HCT116 (cell line): ENCODE measurements around the gene UNC50. TPM values are rescaled to one million over a fixed set of nuclear protein-coding genes. Genes with fewer than 3 reads are reported as not detected.

Source experiments
- ATAC-seq: fragments of 200-7000 bp; cut with Tn5 transposase; 2 replicates; pipeline ENCODE4 v1.9.1; 2020; ENCODE audit warnings: mild to moderate bottlenecking, moderate library complexity
- BruUV-seq: library from RNA; stranded (reverse); fragments of 400-500 nt; replicated peaks from 2 replicates; lab custom pipeline; 2021; lab: Mats Ljungman, UMichigan
- CTCF ChIA-PET: fragments of 300-600 bp; sonication (Branson Sonifier 250); formaldehyde crosslinking; loops from one replicate; lab custom pipeline; 2021; ENCODE audit warnings: antibody characterized with exemption; lab: Charles Lee
- POLR2A ChIA-PET: fragments of 300-600, 350-600 bp; sonication (Branson Sonifier 250); formaldehyde crosslinking; loops from one replicate; lab custom pipeline; 2021; ENCODE audit warnings: antibody characterized with exemption; lab: Charles Lee
- RAD21 ChIA-PET, 2 experiments: fragments of 300-600 bp; sonication (Branson Sonifier 250); formaldehyde crosslinking; loops; one replicate each; lab custom pipeline; 2023; ENCODE audit warnings: low total read pairs in 2 of 2; ENCODE audit not compliant: uncharacterized antibody in 2 of 2, unreplicated experiment in 2 of 2, low non-redundant PET in 1 of 2; lab: Charles Lee
- DNase-seq: peaks from one replicate; pipeline ENCODE4 v3.0.0-alpha.2; 2010; ENCODE audit warnings: low read depth, low spot score
- H2AFZ ChIP-seq: fragments of 200-600 bp; shearing (Covaris generic), sonication (generic); 2 replicates; pipeline ENCODE4 v1.6.1; 2017; ENCODE audit warnings: low read depth, mixed run types, mixed read lengths, antibody characterized with exemption, low read length; ENCODE audit not compliant: poor library complexity, severe bottlenecking
- H3K27ac ChIP-seq: 2 replicates; pipeline ENCODE4 v1.5.1; 2012; ENCODE audit warnings: low read depth, low read length
- H3K27me3 ChIP-seq: fragments of 200-600 bp; sonication (generic); 2 replicates; pipeline ENCODE4 v1.6.1; 2016; ENCODE audit warnings: mixed run types, low read length, mixed read lengths; ENCODE audit not compliant: insufficient read depth
- H3K36me3 ChIP-seq, 2 experiments: fragments of 200-500 bp in 1 of 2; fragments of 200-600 bp in 1 of 2; sonication (Bioruptor generic) in 1 of 2; sonication (generic) in 1 of 2; 2 replicates each; pipeline versions ENCODE4 v1.5.1 to v1.6.1; 2014 to 2016; ENCODE audit warnings: low read length in 2 of 2, inconsistent platforms in 1 of 2, mixed read lengths in 1 of 2, mixed run types in 1 of 2; ENCODE audit not compliant: insufficient read depth in 2 of 2, control insufficient read depth in 1 of 2
- H3K4me1 ChIP-seq, 2 experiments: fragments of 200-600 bp in 1 of 2; sonication (generic) in 1 of 2; 2 replicates each; pipeline versions ENCODE4 v1.5.1 to v1.6.1; 2012 to 2017; ENCODE audit warnings: low read length in 2 of 2, inconsistent platforms in 1 of 2, mild to moderate bottlenecking in 1 of 2, mixed read lengths in 1 of 2, mixed run types in 1 of 2, moderate library complexity in 1 of 2; ENCODE audit not compliant: insufficient read depth in 2 of 2, control insufficient read depth in 1 of 2
- H3K4me2 ChIP-seq: fragments of 200-600 bp; sonication (generic); 2 replicates; pipeline ENCODE4 v1.6.1; 2017; ENCODE audit warnings: mixed run types, low read length, mixed read lengths
- H3K4me3 ChIP-seq, 2 experiments: fragments of 200-600 bp in 1 of 2; sonication (generic) in 1 of 2; replicated peaks in 1 of 2; 2 replicates each; pipeline ENCODE4 v1.5.1; 2011 to 2016; ENCODE audit warnings: low read length in 2 of 2, control low read depth in 1 of 2, low read depth in 1 of 2, mild to moderate bottlenecking in 1 of 2, mixed read lengths in 1 of 2, mixed run types in 1 of 2
- H3K79me2 ChIP-seq: fragments of 200-600 bp; sonication (generic); 2 replicates; pipeline ENCODE4 v1.6.1; 2017; ENCODE audit warnings: mild to moderate bottlenecking, mixed run types, low read length, moderate library complexity, mixed read lengths; ENCODE audit not compliant: insufficient read depth
- H3K9ac ChIP-seq: fragments of 200-600 bp; sonication (generic); 2 replicates; pipeline ENCODE4 v1.6.1; 2016; ENCODE audit warnings: low read length, mixed read lengths
- H3K9me2 ChIP-seq: fragments of 200-600 bp; sonication (generic), shearing (Covaris generic); 2 replicates; pipeline ENCODE4 v1.6.1; 2017; ENCODE audit warnings: mixed run types, mild to moderate bottlenecking, moderate library complexity; ENCODE audit not compliant: insufficient read depth
- H3K9me3 ChIP-seq, 2 experiments: fragments of 200-500 bp in 1 of 2; fragments of 200-600 bp in 1 of 2; sonication (Bioruptor generic) in 1 of 2; sonication (generic) in 1 of 2; 2 replicates each; pipeline ENCODE4 v1.6.1; 2014 to 2017; ENCODE audit warnings: low read length in 2 of 2, mixed read lengths in 2 of 2, inconsistent platforms in 1 of 2, low read depth in 1 of 2, mild to moderate bottlenecking in 1 of 2, mixed run types in 1 of 2, moderate library complexity in 1 of 2; ENCODE audit not compliant: control insufficient read depth in 1 of 2, insufficient read depth in 1 of 2
- H4K20me1 ChIP-seq: fragments of 200-600 bp; sonication (generic), shearing (Covaris generic); 2 replicates; pipeline ENCODE4 v1.6.1; 2017; ENCODE audit warnings: mixed run types, mild to moderate bottlenecking, moderate library complexity; ENCODE audit not compliant: insufficient read depth
- EGR1 ChIP-seq: IDR thresholded peaks from 2 replicates; pipeline ENCODE4 v1.6.1; 2012; ENCODE audit warnings: low read depth
- EZH2 ChIP-seq: fragments of 200-600 bp; sonication (generic); IDR thresholded peaks from 2 replicates; pipeline ENCODE4 v1.6.1; 2017; ENCODE audit warnings: antibody characterized with exemption, mixed run types
- JUND ChIP-seq: IDR thresholded peaks from 2 replicates; pipeline ENCODE4 v1.6.1; 2012
- TCF7L2 ChIP-seq: IDR thresholded peaks from 2 replicates; pipeline ENCODE4 v1.7.0; 2011; ENCODE audit warnings: borderline replicate concordance, inconsistent platforms; ENCODE audit not compliant: insufficient read depth, insufficient read length; ENCODE audit errors: extremely low read depth
- YY1 ChIP-seq: IDR thresholded peaks from 2 replicates; pipeline ENCODE4 v1.6.1; 2011; ENCODE audit warnings: low read length, low read depth, moderate library complexity, mild to moderate bottlenecking; ENCODE audit not compliant: insufficient replicate concordance; ENCODE audit errors: extremely low read depth
- ZFX ChIP-seq: fragments of 450-650 bp; IDR thresholded peaks from 2 replicates; pipeline ENCODE4 v1.6.1; 2017
- intact Hi-C: fragments of 100-400 bp; cut with micrococcal nuclease; formaldehyde crosslinking; loops from 2 replicates; pipeline ENCODE4 v1.10.0; 2022
- total RNA-seq: library from RNA; stranded (reverse); gene quantifications from one replicate; pipeline ENCODE4 v1.2.1, GENCODE V29; 2021; ENCODE audit not compliant: unreplicated experiment
- TF ChIP-seq, protein P1 (sequence below), 3 experiments: fragments of 200-600 bp in 1 of 3; sonication (generic) in 1 of 3; IDR thresholded peaks in 2 of 3; conservative IDR thresholded peaks in 1 of 3; 2 replicates each; pipeline ENCODE4 v1.5.1; 2012 to 2017; ENCODE audit warnings: low read depth in 2 of 3, low read length in 2 of 3, antibody characterized with exemption in 1 of 3, borderline replicate concordance in 1 of 3, control low read depth in 1 of 3, mild to moderate bottlenecking in 1 of 3, mixed read lengths in 1 of 3, mixed run types in 1 of 3, moderate library complexity in 1 of 3; ENCODE audit not compliant: insufficient read depth in 1 of 3
- TF ChIP-seq, protein P2 (sequence below): IDR thresholded peaks from 2 replicates; pipeline ENCODE4 v1.6.1; 2012

The UNC50 gene
- total RNA-seq, 1 experiment from 2014 or later, result 33.0 TPM

- Histone ChIP-seq H3K9ac (no peak overlapping the region), H3K9me3 (no peaks in the 10 kb centered on the region), H3K4me1 (no peaks in the 10 kb centered on the region), H2AFZ (no peak overlapping the region)
- no TSS peak for BruUV-seq
- RAD21 ChIA-PET, result no interaction called here
- TF ChIP-seq, protein P1, sequence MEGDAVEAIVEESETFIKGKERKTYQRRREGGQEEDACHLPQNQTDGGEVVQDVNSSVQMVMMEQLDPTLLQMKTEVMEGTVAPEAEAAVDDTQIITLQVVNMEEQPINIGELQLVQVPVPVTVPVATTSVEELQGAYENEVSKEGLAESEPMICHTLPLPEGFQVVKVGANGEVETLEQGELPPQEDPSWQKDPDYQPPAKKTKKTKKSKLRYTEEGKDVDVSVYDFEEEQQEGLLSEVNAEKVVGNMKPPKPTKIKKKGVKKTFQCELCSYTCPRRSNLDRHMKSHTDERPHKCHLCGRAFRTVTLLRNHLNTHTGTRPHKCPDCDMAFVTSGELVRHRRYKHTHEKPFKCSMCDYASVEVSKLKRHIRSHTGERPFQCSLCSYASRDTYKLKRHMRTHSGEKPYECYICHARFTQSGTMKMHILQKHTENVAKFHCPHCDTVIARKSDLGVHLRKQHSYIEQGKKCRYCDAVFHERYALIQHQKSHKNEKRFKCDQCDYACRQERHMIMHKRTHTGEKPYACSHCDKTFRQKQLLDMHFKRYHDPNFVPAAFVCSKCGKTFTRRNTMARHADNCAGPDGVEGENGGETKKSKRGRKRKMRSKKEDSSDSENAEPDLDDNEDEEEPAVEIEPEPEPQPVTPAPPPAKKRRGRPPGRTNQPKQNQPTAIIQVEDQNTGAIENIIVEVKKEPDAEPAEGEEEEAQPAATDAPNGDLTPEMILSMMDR (IDR thresholded peaks at IDR 0.05 in 2 of 3, conservative IDR thresholded peaks at IDR 0.05 in 1 of 3; ENCODE audit: borderline replicate concordance in 1 of 3, insufficient read depth in 1 of 3, low read depth in 2 of 3, low read length in 2 of 3), result 0 out of 6 replicates have a peak, but pooled peaks of 1 of the 3 experiments have one; percentile 9
- no peak for TF ChIP-seq EZH2
- TF ChIP-seq, all 23 proteins: peak for 1
- H3K36me3 ChIP-seq, result no peaks in the 10 kb centered on the region
- ATAC-seq, result 0 out of 2 replicates have a peak, but pooled peaks have one; percentile 27
- no peak for DNase-seq
- no peak overlapping the region for H3K27ac ChIP-seq
- no peaks in the 10 kb centered on the region for H4K20me1 ChIP-seq
- no peaks in the 10 kb centered on the region for H3K79me2 ChIP-seq
- H3K9me2 ChIP-seq, result no peaks in the 10 kb centered on the region
- H3K4me3 ChIP-seq, result no peak overlapping the region
- no peak overlapping the region for H3K4me2 ChIP-seq
- ChIA-PET POLR2A (no interaction called here), CTCF (no interaction called here)
- intact Hi-C loops, result no loop called here
- no peaks in the 10 kb centered on the region for H3K27me3 ChIP-seq
These were observed 27.6 kb upstream of the UNC50 start for GRCh38 chr2:98580656-98581284.

DNA sequence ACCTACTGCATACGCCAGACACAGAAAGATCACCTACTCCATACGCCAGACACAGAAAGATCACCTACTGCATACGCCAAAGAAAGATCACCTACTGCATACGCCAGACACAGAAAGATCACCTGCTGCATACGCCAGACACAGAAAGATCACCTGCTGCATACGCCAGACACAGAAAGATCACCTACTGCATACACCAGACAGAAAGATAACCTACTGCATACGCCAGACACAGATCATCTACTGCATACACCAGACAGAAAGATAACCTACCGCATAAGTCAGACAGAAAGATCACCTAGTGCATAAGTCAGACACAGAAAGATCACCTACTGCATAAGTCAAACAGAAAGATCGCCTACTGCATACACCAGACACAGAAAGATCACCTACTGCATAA is 25.9 kb upstream of the UNC50 start:
- no peak for DNase-seq
- TF ChIP-seq JUND, result no peak
- no peak for TF ChIP-seq TCF7L2
- no peak for TF ChIP-seq ZFX
- no peak for TF ChIP-seq EGR1
- TF ChIP-seq, protein P2, sequence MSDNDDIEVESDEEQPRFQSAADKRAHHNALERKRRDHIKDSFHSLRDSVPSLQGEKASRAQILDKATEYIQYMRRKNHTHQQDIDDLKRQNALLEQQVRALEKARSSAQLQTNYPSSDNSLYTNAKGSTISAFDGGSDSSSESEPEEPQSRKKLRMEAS, result no peak
- no peak for TF ChIP-seq YY1
- TF ChIP-seq, all 23 proteins: peak for 0
- no peak overlapping the region for H3K9ac ChIP-seq
- no peaks in the 10 kb centered on the region for H3K9me3 ChIP-seq
- intact Hi-C loops, result no loop called here
- ATAC-seq, result no peak
- POLR2A ChIA-PET, result no interaction called here
- CTCF ChIA-PET, result no interaction called here
- H3K27me3 ChIP-seq, result no peaks in the 10 kb centered on the region
- H3K4me3 ChIP-seq, result no peak overlapping the region
- no TSS peak for BruUV-seq
- H3K27ac ChIP-seq, result no peak overlapping the region
- no peak overlapping the region for H2AFZ ChIP-seq
- RAD21 ChIA-PET, result no interaction called here
- H3K4me2 ChIP-seq, result no peak overlapping the region
- H4K20me1 ChIP-seq, result no peaks in the 10 kb centered on the region
- H3K9me2 ChIP-seq, result no peaks in the 10 kb centered on the region
- H3K36me3 ChIP-seq, result no peaks in the 10 kb centered on the region
- H3K4me1 ChIP-seq, result no peaks in the 10 kb centered on the region
- H3K79me2 ChIP-seq, result no peaks in the 10 kb centered on the region
